Measurements from ENCODE around the gene RNF213. TPM values are rescaled to one million over a fixed set of nuclear protein-coding genes. Genes with fewer than 3 reads are reported as not detected.

Gene RNF213
- total RNA-seq, 1 experiment from 2014 or later, result 70.5 TPM

- no peak for DNase-seq (ENCODE audit: low spot score)
- Mint-ChIP-seq H3K27ac (no peak overlapping the region), H3K9me3 (peaks cover 12% of the 10 kb centered on the region), H3K27me3 (ENCODE audit: low read depth) (no peaks in the 10 kb centered on the region), H3K4me1 (no peaks in the 10 kb centered on the region), H3K4me3 (no peak overlapping the region), H3K36me3 (peaks cover 69% of the 10 kb centered on the region)
- ChIA-PET POLR2A (no interaction called here), CTCF (no interaction called here)
- ATAC-seq, result no peak
- TF ChIP-seq RELA (CRISPR knock-in tag; IDR thresholded peaks at IDR 0.05; ENCODE audit: borderline replicate concordance), result no peak
- TF ChIP-seq ZSCAN18 (CRISPR knock-in tag; IDR thresholded peaks at IDR 0.05), result no peak
- no peak for TF ChIP-seq E2F1 (CRISPR knock-in tag; IDR thresholded peaks at IDR 0.05)
- TF ChIP-seq KAT7 (CRISPR knock-in tag; IDR thresholded peaks at IDR 0.05; ENCODE audit: borderline replicate concordance), result no peak
- no peak for TF ChIP-seq NFATC4 (CRISPR knock-in tag; IDR thresholded peaks at IDR 0.05)
- TF ChIP-seq SMAD4 (CRISPR knock-in tag; IDR thresholded peaks at IDR 0.05), result no peak
- TF ChIP-seq E2F5 (CRISPR knock-in tag; IDR thresholded peaks at IDR 0.05), result no peak
- TF ChIP-seq ZNF219 (CRISPR knock-in tag; IDR thresholded peaks at IDR 0.05; ENCODE audit: borderline replicate concordance), result no peak
- no peak for TF ChIP-seq RORB (CRISPR knock-in tag; IDR thresholded peaks at IDR 0.05)
Observed at GRCh38 chr17:80317706-80317980, 57.0 kb downstream of the RNF213 start.

- Mint-ChIP-seq H3K9me3 (peaks cover 16% of the 10 kb centered on the region), H3K27me3 (ENCODE audit: low read depth) (no peaks in the 10 kb centered on the region), H3K36me3 (peaks cover 69% of the 10 kb centered on the region), H3K27ac (no peak overlapping the region), H3K4me1 (no peaks in the 10 kb centered on the region), H3K4me3 (no peak overlapping the region)
- ChIA-PET POLR2A (no interaction called here), CTCF (interaction anchor here (0.7 kb wide), 1 partner anchor 77 kb away, joined by 3 read pairs; no protein-coding TSS in a partner anchor)
- TF ChIP-seq CREM (CRISPR knock-in tag; IDR thresholded peaks at IDR 0.05) (no peak), FOXK1 (CRISPR knock-in tag; IDR thresholded peaks at IDR 0.05) (no peak), MAX (CRISPR knock-in tag; IDR thresholded peaks at IDR 0.05) (no peak), ZNF121 (CRISPR knock-in tag; IDR thresholded peaks at IDR 0.05) (no peak), MYBL2 (CRISPR knock-in tag; IDR thresholded peaks at IDR 0.05) (no peak), SP1 (CRISPR knock-in tag; conservative IDR thresholded peaks at IDR 0.05) (no peak), FOXJ3 (CRISPR knock-in tag; IDR thresholded peaks at IDR 0.05; ENCODE audit: borderline replicate concordance) (no peak)
- ATAC-seq (no peak), DNase-seq (ENCODE audit: low spot score) (no peak)
Observed at GRCh38 chr17:80318166-80318565, 57.5 kb downstream of the RNF213 start.

GRCh38 chr17:80319262-80319998 lies 58.8 kb downstream of the RNF213 start:
- TF ChIP-seq SP1 (CRISPR knock-in tag; conservative IDR thresholded peaks at IDR 0.05) (no peak), IRF1 (CRISPR knock-in tag; IDR thresholded peaks at IDR 0.05) (no peak), ETV6 (CRISPR knock-in tag; IDR thresholded peaks at IDR 0.05) (no peak), MYBL2 (CRISPR knock-in tag; IDR thresholded peaks at IDR 0.05) (no peak), HMGXB4 (CRISPR knock-in tag; IDR thresholded peaks at IDR 0.05) (no peak), ZBTB21 (CRISPR knock-in tag; IDR thresholded peaks at IDR 0.05; ENCODE audit: borderline replicate concordance) (no peak), ESRRA (CRISPR knock-in tag; IDR thresholded peaks at IDR 0.05; ENCODE audit: borderline replicate concordance) (no peak), JUN (CRISPR knock-in tag; IDR thresholded peaks at IDR 0.05) (no peak), EMX1 (CRISPR knock-in tag; IDR thresholded peaks at IDR 0.05) (no peak), CREM (CRISPR knock-in tag; IDR thresholded peaks at IDR 0.05) (no peak)
- Mint-ChIP-seq H3K4me1 (no peaks in the 10 kb centered on the region), H3K27ac (no peak overlapping the region), H3K36me3 (peaks cover 69% of the 10 kb centered on the region), H3K27me3 (ENCODE audit: low read depth) (no peaks in the 10 kb centered on the region), H3K4me3 (no peak overlapping the region), H3K9me3 (peaks cover 15% of the 10 kb centered on the region)
- CTCF ChIA-PET, result no interaction called here
- no peak for DNase-seq (ENCODE audit: low spot score)
- no peak for ATAC-seq
- POLR2A ChIA-PET, result no interaction called here

All from WTC11 (cell line).